Prostate gland (tissue), 2 donors: ENCODE data around the gene MDH2. TPM values are rescaled to one million over a fixed set of nuclear protein-coding genes. Genes with fewer than 3 reads are reported as not detected.
"Not testable (repeated sequence)": the region's sequence is repeated elsewhere in the genome, so short reads cannot be mapped to it uniquely, and the experiment has no call there.

ENCODE experiments used
- DNase-seq: peaks from one replicate; pipeline ENCODE4 v3.0.0-alpha.2; 2019; ENCODE audit warnings: low spot score
- H3K27ac ChIP-seq, 2 donors: fragments of 200-600 bp; sonication (generic); 2 replicates each; pipeline ENCODE4 v1.5.1; 2017 to 2019
- H3K27me3 ChIP-seq: fragments of 200-600 bp; sonication (generic); replicated peaks from 2 replicates; pipeline ENCODE4 v1.5.1; 2019; ENCODE audit not compliant: insufficient read depth
- H3K36me3 ChIP-seq, 2 donors: fragments of 200-600 bp; sonication (generic); 1 replicate in 1 of 2; 2 replicates in 1 of 2; pipeline versions ENCODE4 v1.5.1 to v1.8.1; 2017 to 2019
- H3K4me1 ChIP-seq: fragments of 200-600 bp; sonication (generic); replicated peaks from 2 replicates; pipeline ENCODE4 v1.5.1; 2019
- H3K4me3 ChIP-seq, 2 donors: fragments of 200-600 bp; sonication (generic); 2 replicates each; pipeline ENCODE4 v1.5.1; 2017 to 2019
- H3K9me3 ChIP-seq: fragments of 200-600 bp; sonication (generic); 2 replicates; pipeline ENCODE4 v1.5.1; 2017
- POLR2A ChIP-seq: fragments of 450-650 bp; IDR thresholded peaks from one replicate; pipeline ENCODE4 v1.6.1; 2016; ENCODE audit warnings: antibody characterized with exemption, mild to moderate bottlenecking
- POLR2AphosphoS5 ChIP-seq: sonication (generic); formaldehyde crosslinking; IDR thresholded peaks from one replicate; pipeline ENCODE4 v1.6.1; 2017; ENCODE audit warnings: antibody characterized with exemption
- WGBS: methylation state at CpG from one replicate; pipeline ENCODE4 v1.1.5; 2018; 5-methylcytosine and 5-hydroxymethylcytosine counted together
- intact Hi-C: fragments of 100-400 bp; cut with DNase I; formaldehyde crosslinking; loops from one replicate; pipeline ENCODE4 v1.14.2; 2022
- total RNA-seq, 2 donors: library from RNA; depleted of rRNA; stranded (reverse); fragments of >200 nt; gene quantifications; one replicate each; pipeline ENCODE4 v1.1.0, GENCODE V29; 2016
- TF ChIP-seq, protein P1 (sequence below), 4 experiments: fragments of 200-600 bp in 2 of 4; fragments of 450-650 bp in 2 of 4; sonication (generic) in 2 of 4; IDR thresholded peaks; 1 replicate in 3 of 4; 2 replicates in 1 of 4; pipeline ENCODE4 v1.5.1; 2016 to 2019; ENCODE audit warnings: antibody characterized with exemption in 4 of 4, mild to moderate bottlenecking in 2 of 4, moderate library complexity in 2 of 4

MDH2 gene
- total RNA-seq, 2 donors from 2014 or later: 116 to 117 TPM

DNA sequence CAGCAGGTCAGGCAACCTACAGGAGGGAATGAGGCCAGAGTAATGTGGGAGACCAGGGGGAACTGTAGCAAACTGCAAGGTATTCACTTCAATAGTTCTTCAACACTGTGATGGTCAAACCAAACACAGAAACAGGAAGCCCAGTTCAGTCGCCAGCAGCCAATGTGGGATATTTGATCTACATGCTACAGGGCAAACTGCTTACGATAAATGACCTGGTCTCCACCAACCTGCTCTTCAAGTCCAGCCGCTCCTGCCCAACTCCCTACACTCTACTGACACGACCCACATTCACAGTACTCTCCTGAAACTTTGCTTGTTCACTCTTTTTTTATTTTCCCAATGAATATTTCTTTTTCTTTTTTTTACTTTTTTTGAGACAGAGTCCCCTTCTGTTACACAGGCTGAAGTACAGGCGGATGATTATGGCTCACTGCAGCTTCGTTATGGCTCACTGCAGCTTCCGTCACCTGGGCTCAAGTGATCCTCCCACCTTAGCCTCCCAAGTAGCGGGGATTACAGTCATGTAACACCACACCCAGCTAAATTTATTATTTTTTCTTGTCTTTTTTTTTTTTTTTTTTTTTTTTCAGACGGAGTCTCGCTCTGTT lies 42.1 kb downstream of the MDH2 start:
- Histone ChIP-seq H3K9me3 (no peaks in the 10 kb centered on the region), H3K27ac (peak overlapping the region; percentile 73 to 80), H3K36me3 (no peaks in the 10 kb centered on the region), H3K4me1 (no peaks in the 10 kb centered on the region), H3K4me3 (no peak overlapping the region), H3K27me3 (no peaks in the 10 kb centered on the region)
- TF ChIP-seq, protein P1, sequence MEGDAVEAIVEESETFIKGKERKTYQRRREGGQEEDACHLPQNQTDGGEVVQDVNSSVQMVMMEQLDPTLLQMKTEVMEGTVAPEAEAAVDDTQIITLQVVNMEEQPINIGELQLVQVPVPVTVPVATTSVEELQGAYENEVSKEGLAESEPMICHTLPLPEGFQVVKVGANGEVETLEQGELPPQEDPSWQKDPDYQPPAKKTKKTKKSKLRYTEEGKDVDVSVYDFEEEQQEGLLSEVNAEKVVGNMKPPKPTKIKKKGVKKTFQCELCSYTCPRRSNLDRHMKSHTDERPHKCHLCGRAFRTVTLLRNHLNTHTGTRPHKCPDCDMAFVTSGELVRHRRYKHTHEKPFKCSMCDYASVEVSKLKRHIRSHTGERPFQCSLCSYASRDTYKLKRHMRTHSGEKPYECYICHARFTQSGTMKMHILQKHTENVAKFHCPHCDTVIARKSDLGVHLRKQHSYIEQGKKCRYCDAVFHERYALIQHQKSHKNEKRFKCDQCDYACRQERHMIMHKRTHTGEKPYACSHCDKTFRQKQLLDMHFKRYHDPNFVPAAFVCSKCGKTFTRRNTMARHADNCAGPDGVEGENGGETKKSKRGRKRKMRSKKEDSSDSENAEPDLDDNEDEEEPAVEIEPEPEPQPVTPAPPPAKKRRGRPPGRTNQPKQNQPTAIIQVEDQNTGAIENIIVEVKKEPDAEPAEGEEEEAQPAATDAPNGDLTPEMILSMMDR (IDR thresholded peaks at IDR 0.05): no peak
- TF ChIP-seq POLR2A (no peak), POLR2AphosphoS5 (peak; percentile 72)
- intact Hi-C loops: no loop called here
- DNase-seq: peak; percentile 83
- WGBS: 66% methylated on average over 10 of the region's 10 CpGs

DNA sequence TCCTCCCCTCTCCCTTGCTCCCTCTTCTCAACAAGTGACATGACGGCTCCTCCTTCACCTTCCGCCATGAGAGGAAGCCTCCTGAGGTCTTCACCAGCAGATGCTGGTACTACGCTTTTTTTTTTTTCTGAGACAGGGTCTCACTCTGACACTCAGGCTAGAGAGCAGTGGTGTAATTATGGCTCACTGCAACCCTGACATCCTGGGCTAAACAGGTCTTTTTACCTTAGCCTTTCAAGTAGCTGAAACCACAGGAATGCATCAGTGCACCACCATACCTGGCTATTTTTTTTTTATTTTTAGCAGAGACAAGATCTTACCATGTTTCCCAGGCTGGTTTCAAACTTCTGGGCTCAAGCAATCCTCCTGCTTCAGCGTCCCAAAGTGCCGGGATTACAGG lies 43.6 kb downstream of the MDH2 start:
- 80% methylated on average over 5 of the region's 5 CpGs for WGBS
- H3K27ac ChIP-seq: no peak overlapping the region

GRCh38 chr7:76093531-76093930 lies 45.6 kb downstream of the MDH2 start:
- H3K4me3 ChIP-seq, intact Hi-C loops, H3K27ac ChIP-seq, H3K9me3 ChIP-seq, DNase-seq, H3K4me1 ChIP-seq, H3K27me3 ChIP-seq, H3K36me3 ChIP-seq: not testable (repeated sequence)
- WGBS: 92% methylated on average over 5 of the region's 5 CpGs

More for the DNA sequence above, 43.6 kb downstream of the MDH2 start:
- H3K4me3 ChIP-seq: no peak overlapping the region
- H3K9me3 ChIP-seq: no peaks in the 10 kb centered on the region
- TF ChIP-seq POLR2A (no peak), POLR2AphosphoS5 (no peak)
- TF ChIP-seq, protein P1 (IDR thresholded peaks at IDR 0.05): no peak
- H3K27me3 ChIP-seq: no peaks in the 10 kb centered on the region
- DNase-seq: no peak
- no peaks in the 10 kb centered on the region for H3K36me3 ChIP-seq
- intact Hi-C loops: no loop called here
- no peaks in the 10 kb centered on the region for H3K4me1 ChIP-seq

- H3K4me3 ChIP-seq, H3K9me3 ChIP-seq, H3K27ac ChIP-seq, intact Hi-C loops, DNase-seq, H3K36me3 ChIP-seq, H3K4me1 ChIP-seq, H3K27me3 ChIP-seq: not testable (repeated sequence)
- 96% methylated on average over 5 of the region's 5 CpGs for WGBS
Observed at GRCh38 chr7:76094326-76094725, 46.4 kb downstream of the MDH2 start.

DNA sequence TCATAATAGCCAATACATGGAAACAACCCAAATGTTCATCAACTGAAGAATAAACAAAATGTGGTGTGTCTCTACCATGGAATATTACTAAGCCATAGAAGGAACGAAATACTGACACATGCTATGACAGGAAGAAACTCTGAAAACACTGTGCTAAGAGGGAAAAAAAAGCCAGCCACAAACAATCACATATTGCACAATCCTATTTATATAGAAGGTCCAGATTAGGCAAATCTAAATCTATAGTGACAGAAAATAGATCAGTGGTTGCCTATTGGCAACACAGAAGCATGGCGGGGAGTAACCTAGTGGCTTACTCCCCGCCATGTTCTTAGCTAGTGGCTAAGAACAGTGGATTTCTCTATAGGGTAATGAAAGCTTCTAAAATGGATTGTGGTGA lies 48.0 kb downstream of the MDH2 start:
- peaks cover 5% of the 10 kb centered on the region for H3K4me1 ChIP-seq
- H3K4me3 ChIP-seq: no peak overlapping the region
- no peak for DNase-seq
- intact Hi-C loops: no loop called here
- no peaks in the 10 kb centered on the region for H3K9me3 ChIP-seq
- no peak for TF ChIP-seq POLR2AphosphoS5
- TF ChIP-seq, protein P1 (IDR thresholded peaks at IDR 0.05): no peak
- TF ChIP-seq POLR2A: no peak
- WGBS: 97% methylated on average over 3 of the region's 3 CpGs
- H3K36me3 ChIP-seq: no peaks in the 10 kb centered on the region
- no peak overlapping the region for H3K27ac ChIP-seq
- no peaks in the 10 kb centered on the region for H3K27me3 ChIP-seq

DNA sequence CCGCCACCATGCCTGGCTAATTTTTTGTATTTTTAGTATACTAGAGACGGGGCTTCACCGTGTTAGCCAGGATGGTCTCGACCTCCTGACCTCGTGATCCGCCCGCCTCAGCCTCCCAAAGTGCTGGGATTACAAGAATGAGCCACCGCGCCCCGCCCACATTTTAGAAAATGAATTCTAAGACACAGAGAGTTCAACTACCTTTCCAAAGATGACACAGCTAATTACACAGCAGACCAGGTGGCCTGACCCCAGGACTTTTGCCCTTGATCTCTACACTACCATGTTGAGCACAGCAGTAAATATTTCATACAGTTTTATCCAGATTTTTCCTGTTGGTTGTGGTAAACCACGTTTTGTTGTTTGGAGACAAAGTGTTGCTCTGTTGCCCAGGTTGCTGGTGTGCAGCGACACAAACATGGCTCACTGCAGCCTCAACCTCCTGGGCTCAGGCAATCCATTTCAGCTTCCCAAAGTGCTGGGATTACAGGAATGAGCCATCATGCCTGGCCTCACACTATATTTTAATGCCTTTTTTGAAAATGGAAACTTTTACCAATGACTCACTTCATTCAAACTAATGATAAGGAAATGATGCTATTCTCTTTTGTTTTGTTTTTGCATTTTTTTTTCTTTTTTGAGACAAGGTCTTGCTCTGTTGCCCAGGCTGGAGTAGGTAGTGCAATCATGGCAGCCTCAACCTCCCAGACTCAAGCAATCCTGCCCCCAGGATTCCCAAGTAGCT lies 54.0 kb downstream of the MDH2 start:
- H3K36me3 ChIP-seq, H3K9me3 ChIP-seq, H3K27me3 ChIP-seq, H3K27ac ChIP-seq, DNase-seq, H3K4me1 ChIP-seq, intact Hi-C loops, H3K4me3 ChIP-seq: not testable (repeated sequence)
- WGBS: 93% methylated on average over 12 of the region's 12 CpGs

- 97% methylated on average over 2 of the region's 2 CpGs for WGBS
- H3K36me3 ChIP-seq, H3K9me3 ChIP-seq, H3K27ac ChIP-seq, DNase-seq, H3K4me1 ChIP-seq, H3K4me3 ChIP-seq, H3K27me3 ChIP-seq, intact Hi-C loops: not testable (repeated sequence)
Observed at GRCh38 chr7:76103788-76104187, 55.9 kb downstream of the MDH2 start.

- peak overlapping the region in 1 of 2 donors; percentile 80 for H3K27ac ChIP-seq
- intact Hi-C loops, H3K9me3 ChIP-seq, H3K4me3 ChIP-seq, H3K4me1 ChIP-seq, H3K27me3 ChIP-seq, H3K36me3 ChIP-seq, DNase-seq: not testable (repeated sequence)
- 87% methylated on average over 6 of the region's 6 CpGs for WGBS
Observed at GRCh38 chr7:76106130-76106529, 58.2 kb downstream of the MDH2 start.
